NCI-H526 (cell line): ENCODE data around the gene ARMC2.
"Not testable (repeated sequence)": the region's sequence is repeated elsewhere in the genome, so short reads cannot be mapped to it uniquely, and the experiment has no call there.

Source experiments
- DNase-seq, 2 experiments: peaks; one replicate each; lab custom pipeline; 2025; lab: John Stamatoyannopoulos, UW

Gene ARMC2

GRCh38 chr6:108952776-108953486 is 104.7 kb downstream of the ARMC2 start:
- DNase-seq: no peak

- DNase-seq: no peak
These were observed 105.5 kb downstream of the ARMC2 start for GRCh38 chr6:108953681-108954080.

- DNase-seq: no peak
These were observed 107.2 kb downstream of the ARMC2 start for GRCh38 chr6:108955329-108955949.

GRCh38 chr6:108957221-108957620 is 109.0 kb downstream of the ARMC2 start:
- no peak for DNase-seq

- DNase-seq: no peak
These were observed 110.9 kb downstream of the ARMC2 start for GRCh38 chr6:108958900-108959770.

GRCh38 chr6:108959972-108960582 is 111.9 kb downstream of the ARMC2 start:
- DNase-seq: no peak

GRCh38 chr6:108960601-108961000 is 112.4 kb downstream of the ARMC2 start:
- DNase-seq: no peak

- no peak for DNase-seq
These were observed 112.9 kb downstream of the ARMC2 start for GRCh38 chr6:108961077-108961476.

- no peak for DNase-seq
These were observed 113.8 kb downstream of the ARMC2 start for GRCh38 chr6:108961985-108962384.

GRCh38 chr6:108966251-108966650 is 118.0 kb downstream of the ARMC2 start:
- DNase-seq: no peak

- DNase-seq: peak in 1 of 2 experiments; percentile 19
These were observed 118.9 kb downstream of the ARMC2 start for GRCh38 chr6:108966855-108967755.

- DNase-seq: no peak
These were observed 120.4 kb downstream of the ARMC2 start for GRCh38 chr6:108968325-108969316.

- no peak for DNase-seq
These were observed 121.6 kb downstream of the ARMC2 start for GRCh38 chr6:108969776-108970175.

GRCh38 chr6:108974201-108974600 is 126.0 kb downstream of the ARMC2 start:
- DNase-seq: no peak

GRCh38 chr6:108978638-108979037 is 130.4 kb downstream of the ARMC2 start:
- DNase-seq: not testable (repeated sequence)

- no peak for DNase-seq
These were observed 134.2 kb downstream of the ARMC2 start for GRCh38 chr6:108982154-108983113.

GRCh38 chr6:108983151-108983550 is 134.9 kb downstream of the ARMC2 start:
- DNase-seq: no peak

GRCh38 chr6:108985301-108985700 is 137.1 kb downstream of the ARMC2 start:
- DNase-seq: no peak

GRCh38 chr6:108987156-108987555 is 138.9 kb downstream of the ARMC2 start:
- DNase-seq: no peak
